ENCODE data around the gene ADAMTS9. TPM values are rescaled to one million over a fixed set of nuclear protein-coding genes. Genes with fewer than 3 reads are reported as not detected.

The ADAMTS9 gene
- total and polyA plus RNA-seq, 7 donors: 1.2 to 61.6 (median 16.1) TPM

DNA sequence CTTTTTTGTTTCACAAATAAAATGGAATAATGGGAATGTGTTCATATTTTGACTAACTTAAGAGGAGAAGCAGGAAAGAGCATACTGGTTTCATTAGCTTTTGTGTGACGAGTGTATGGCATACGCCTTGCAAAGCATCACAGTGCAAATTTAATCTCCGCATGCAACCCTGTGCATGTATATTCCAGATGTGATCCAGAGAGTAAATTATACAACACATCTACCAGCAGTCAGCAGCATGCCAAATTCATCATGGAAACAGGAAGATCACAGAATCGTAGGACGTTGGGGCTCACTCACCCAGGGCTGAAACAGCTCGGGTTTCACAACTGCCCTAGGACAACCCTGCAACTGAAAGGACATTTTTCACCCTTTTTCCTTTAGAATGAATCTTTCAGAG lies 53.4 kb downstream of the ADAMTS9 start:
- no peaks in the 10 kb centered on the region for H3K9me3 ChIP-seq
- 81 to 90% methylated on average over 6 of the region's 6 CpGs for WGBS, 2 donors
- no peak overlapping the region for H3K27ac ChIP-seq
- H3K36me3 ChIP-seq: peaks cover 0 to 55% (median 8%) of the 10 kb centered on the region in 4 donors
- intact Hi-C loops (cut with DNase I): no loop called here
- TF ChIP-seq EP300 (IDR thresholded peaks at IDR 0.05) (no peak), POLR2AphosphoS5 (IDR thresholded peaks at IDR 0.05) (no peak), POLR2A (IDR thresholded peaks at IDR 0.05) (no peak)
- TF ChIP-seq, protein P1, sequence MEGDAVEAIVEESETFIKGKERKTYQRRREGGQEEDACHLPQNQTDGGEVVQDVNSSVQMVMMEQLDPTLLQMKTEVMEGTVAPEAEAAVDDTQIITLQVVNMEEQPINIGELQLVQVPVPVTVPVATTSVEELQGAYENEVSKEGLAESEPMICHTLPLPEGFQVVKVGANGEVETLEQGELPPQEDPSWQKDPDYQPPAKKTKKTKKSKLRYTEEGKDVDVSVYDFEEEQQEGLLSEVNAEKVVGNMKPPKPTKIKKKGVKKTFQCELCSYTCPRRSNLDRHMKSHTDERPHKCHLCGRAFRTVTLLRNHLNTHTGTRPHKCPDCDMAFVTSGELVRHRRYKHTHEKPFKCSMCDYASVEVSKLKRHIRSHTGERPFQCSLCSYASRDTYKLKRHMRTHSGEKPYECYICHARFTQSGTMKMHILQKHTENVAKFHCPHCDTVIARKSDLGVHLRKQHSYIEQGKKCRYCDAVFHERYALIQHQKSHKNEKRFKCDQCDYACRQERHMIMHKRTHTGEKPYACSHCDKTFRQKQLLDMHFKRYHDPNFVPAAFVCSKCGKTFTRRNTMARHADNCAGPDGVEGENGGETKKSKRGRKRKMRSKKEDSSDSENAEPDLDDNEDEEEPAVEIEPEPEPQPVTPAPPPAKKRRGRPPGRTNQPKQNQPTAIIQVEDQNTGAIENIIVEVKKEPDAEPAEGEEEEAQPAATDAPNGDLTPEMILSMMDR (IDR thresholded peaks at IDR 0.05): no peak
- DNase-seq: no peak
- no peaks in the 10 kb centered on the region for H3K27me3 ChIP-seq
- H3K4me1 ChIP-seq: no peaks in the 10 kb centered on the region
- no peak overlapping the region for H3K4me3 ChIP-seq

DNA sequence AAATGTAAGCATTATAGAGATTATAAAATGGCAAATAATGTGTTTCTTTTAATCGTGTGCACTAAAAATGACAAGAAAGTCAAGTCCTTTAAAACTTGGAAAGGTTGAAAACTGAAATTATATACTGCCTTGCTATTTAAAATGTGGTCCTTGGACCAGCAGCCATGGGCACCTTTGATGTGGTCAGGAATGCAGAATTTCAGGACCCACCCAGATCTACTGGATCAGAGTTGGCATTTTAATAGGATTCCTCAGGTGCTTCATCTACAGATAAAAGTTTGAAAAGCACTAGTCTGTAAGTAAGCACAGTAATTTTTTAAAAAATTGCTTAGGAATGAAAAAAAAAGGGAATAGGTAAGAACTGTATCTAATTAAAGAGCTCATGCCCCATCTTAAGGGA lies 55.8 kb downstream of the ADAMTS9 start:
- no peak overlapping the region for H3K4me3 ChIP-seq
- intact Hi-C loops (cut with DNase I): no loop called here
- H3K27me3 ChIP-seq: no peaks in the 10 kb centered on the region
- no peaks in the 10 kb centered on the region for H3K4me1 ChIP-seq
- DNase-seq: no peak
- TF ChIP-seq EP300 (IDR thresholded peaks at IDR 0.05) (no peak), POLR2AphosphoS5 (IDR thresholded peaks at IDR 0.05) (no peak), POLR2A (IDR thresholded peaks at IDR 0.05) (no peak)
- TF ChIP-seq, protein P1 (IDR thresholded peaks at IDR 0.05): no peak
- WGBS, 2 donors: 88 to 96% methylated on average over 1 of the region's 1 CpG
- H3K9me3 ChIP-seq: no peaks in the 10 kb centered on the region
- H3K27ac ChIP-seq: no peak overlapping the region
- peaks cover 0 to 70% (median 14%) of the 10 kb centered on the region in 4 donors for H3K36me3 ChIP-seq

DNA sequence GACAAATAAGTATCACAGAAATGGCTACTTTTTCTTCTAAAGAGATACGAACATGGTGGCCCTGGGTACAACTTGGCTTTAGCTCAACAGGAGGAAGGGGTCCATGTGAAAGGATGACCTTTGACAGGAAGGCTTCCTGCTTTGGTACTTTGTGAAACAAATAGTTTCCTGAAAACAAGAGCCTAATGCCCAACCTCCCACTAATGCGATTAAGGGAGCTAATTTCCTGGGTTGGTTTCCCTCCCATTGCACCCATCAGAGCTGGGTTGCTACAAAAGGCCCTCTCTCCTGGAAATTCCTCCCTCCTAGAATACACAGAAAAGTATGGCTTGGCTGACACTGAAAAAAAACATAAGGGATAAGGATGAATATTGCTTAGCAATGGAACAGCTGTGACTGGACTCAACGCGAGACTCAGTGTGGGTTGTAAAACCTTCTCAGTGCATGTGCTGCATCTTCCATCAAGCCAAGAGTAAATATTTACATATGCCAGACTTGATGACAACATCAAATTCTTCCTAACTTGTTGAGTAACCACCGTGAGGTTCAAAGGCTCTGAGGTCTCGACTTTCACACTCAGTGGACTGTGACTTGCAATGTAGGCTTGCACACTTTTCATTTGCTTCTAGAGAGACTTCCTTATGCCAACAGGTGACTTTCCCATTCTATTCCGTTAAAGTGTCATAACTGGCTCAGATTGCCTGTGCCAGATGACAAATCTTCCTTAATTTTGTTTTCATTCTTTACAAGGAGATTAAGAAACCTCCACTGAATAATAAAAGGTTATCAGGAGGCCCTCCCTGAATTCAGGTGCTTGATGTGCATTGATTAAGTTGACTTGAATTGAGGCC lies 60.1 kb downstream of the ADAMTS9 start:
- H3K27me3 ChIP-seq: no peaks in the 10 kb centered on the region
- TF ChIP-seq POLR2AphosphoS5 (IDR thresholded peaks at IDR 0.05) (no peak), POLR2A (IDR thresholded peaks at IDR 0.05) (no peak), EP300 (IDR thresholded peaks at IDR 0.05) (no peak)
- TF ChIP-seq, protein P1 (IDR thresholded peaks at IDR 0.05): no peak
- intact Hi-C loops (cut with DNase I): no loop called here
- H3K36me3 ChIP-seq: peaks cover 0 to 61% (median 14%) of the 10 kb centered on the region in 4 donors
- no peak overlapping the region for H3K4me3 ChIP-seq
- H3K9me3 ChIP-seq: no peaks in the 10 kb centered on the region
- WGBS, 2 donors: 42 to 66% methylated on average over 7 of the region's 7 CpGs
- DNase-seq: no peak
- no peaks in the 10 kb centered on the region for H3K4me1 ChIP-seq
- H3K27ac ChIP-seq: no peak overlapping the region

DNA sequence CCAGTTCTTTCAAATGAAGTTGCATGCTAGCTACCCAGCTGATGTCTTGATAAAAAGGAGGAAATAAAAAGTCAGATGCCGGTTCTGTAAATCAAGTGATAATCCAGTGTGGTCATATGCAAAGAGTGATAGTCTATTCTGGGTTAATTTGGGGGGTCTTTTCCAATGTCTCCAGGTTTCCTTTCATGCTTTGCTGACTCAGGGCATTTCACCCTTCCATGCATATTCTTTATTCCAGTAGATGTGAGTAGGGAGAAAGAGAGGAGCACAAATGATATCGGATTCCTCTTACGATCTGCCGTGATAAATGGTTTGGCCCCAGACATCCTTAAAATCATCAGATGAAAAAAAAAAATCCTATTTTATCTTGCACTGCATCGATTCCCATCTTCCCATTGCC lies 60.8 kb downstream of the ADAMTS9 start:
- intact Hi-C loops (cut with DNase I): no loop called here
- Histone ChIP-seq H3K9me3 (no peaks in the 10 kb centered on the region), H3K27me3 (no peaks in the 10 kb centered on the region), H3K4me1 (no peaks in the 10 kb centered on the region), H3K36me3 (peaks cover 0 to 59% (median 16%) of the 10 kb centered on the region in 4 donors), H3K27ac (no peak overlapping the region), H3K4me3 (no peak overlapping the region)
- DNase-seq: no peak
- 89 to 94% methylated on average over 5 of the region's 5 CpGs for WGBS, 2 donors
- TF ChIP-seq POLR2AphosphoS5 (IDR thresholded peaks at IDR 0.05): no peak

DNA sequence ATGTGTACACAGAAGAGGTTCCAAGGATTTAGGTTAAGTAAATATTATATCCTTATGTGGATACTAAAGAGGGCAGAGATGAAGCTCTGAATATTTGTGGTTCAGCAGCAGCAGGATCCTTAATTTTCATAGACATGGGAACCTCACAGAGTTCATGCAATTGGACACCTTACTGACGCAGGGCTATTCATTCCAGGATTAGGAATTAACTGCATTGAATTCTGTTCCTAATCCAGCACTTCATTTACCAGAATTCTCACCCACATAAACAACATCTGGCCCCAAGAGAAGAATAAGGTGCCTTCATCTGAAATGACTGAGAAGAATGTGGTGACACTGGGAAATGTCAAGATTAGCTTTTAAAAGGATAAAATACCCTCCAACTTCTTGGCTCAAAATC lies 62.4 kb downstream of the ADAMTS9 start:
- TF ChIP-seq POLR2A (IDR thresholded peaks at IDR 0.05) (no peak), POLR2AphosphoS5 (IDR thresholded peaks at IDR 0.05) (no peak), EP300 (IDR thresholded peaks at IDR 0.05) (no peak)
- TF ChIP-seq, protein P1 (IDR thresholded peaks at IDR 0.05): no peak
- Histone ChIP-seq H3K9me3 (no peaks in the 10 kb centered on the region), H3K4me3 (no peak overlapping the region), H3K36me3 (peaks cover 0 to 57% (median 15%) of the 10 kb centered on the region in 4 donors), H3K27me3 (no peaks in the 10 kb centered on the region), H3K4me1 (no peaks in the 10 kb centered on the region), H3K27ac (no peak overlapping the region)
- 90 to 91% methylated on average over 1 of the region's 1 CpG for WGBS, 2 donors
- intact Hi-C loops (cut with DNase I): no loop called here
- no peak for DNase-seq

All from sigmoid colon (tissue), 7 donors.